ENCODE data around the gene MTAP. TPM values are rescaled to one million over a fixed set of nuclear protein-coding genes. Genes with fewer than 3 reads are reported as not detected.

MTAP gene
- total and polyA plus RNA-seq, 9 of the 15 experiments (the other 6 are each of a cell fraction or from before 2014, with no cell fraction given), result 0.07 TPM; not detected in 8

GRCh38 chr9:21901546-21901945, 99.1 kb downstream of the MTAP start:
- WGBS (ENCODE audit: insufficient coverage, low coverage, missing lambda C conversion rate), result no CpG with 5 or more reads among the region's 1 CpG
- in situ Hi-C loops (cut with MboI), result no loop called here
- Histone ChIP-seq H3K9me1 (ENCODE audit: control insufficient read depth, insufficient read depth, low read length) (no peaks in the 10 kb centered on the region), H3K36me3 (ENCODE audit: control insufficient read depth, insufficient read depth, low read length) (no peaks in the 10 kb centered on the region), H3K9ac (ENCODE audit: insufficient read depth in 1 of 2, low read depth in 2 of 2, low read length in 2 of 2) (no peak overlapping the region), H3K4me2 (ENCODE audit: insufficient read depth, low read length) (no peak overlapping the region), H3K4me1 (replicated peaks in 1 of 2; ENCODE audit: control insufficient read depth in 2 of 2, insufficient read depth in 2 of 2, low read length in 2 of 2) (no peaks in the 10 kb centered on the region), H3K27ac (ENCODE audit: extremely low read depth, low read depth, low read length) (no peak overlapping the region), H3K9me3 (replicated peaks; ENCODE audit: control insufficient read depth, insufficient read depth, low read depth, low read length) (no peaks in the 10 kb centered on the region), H3K79me2 (ENCODE audit: control insufficient read depth, insufficient read depth, low read length) (no peaks in the 10 kb centered on the region), H4K20me1 (replicated peaks; ENCODE audit: control insufficient read depth, insufficient read depth, low read length) (no peaks in the 10 kb centered on the region), H2AFZ (ENCODE audit: low read depth, low read length) (no peak overlapping the region), H3K27me3 (ENCODE audit: control insufficient read depth in 2 of 2, insufficient read depth in 2 of 2, low read length in 2 of 2) (no peaks in the 10 kb centered on the region), H3K4me3 (no peak overlapping the region)
- TF ChIP-seq RUNX1 (IDR thresholded peaks at IDR 0.05; ENCODE audit: low read depth) (no peak), ZNF592 (IDR thresholded peaks at IDR 0.05) (no peak), MAFG (tag; conservative IDR thresholded peaks at IDR 0.05) (no peak), ELF4 (CRISPR knock-in tag; IDR thresholded peaks at IDR 0.05) (no peak), CREB5 (CRISPR knock-in tag; IDR thresholded peaks at IDR 0.05) (no peak), UBTF (IDR thresholded peaks at IDR 0.05; ENCODE audit: borderline replicate concordance in 1 of 2, low read depth in 2 of 2, low read length in 2 of 2) (no peak), TCF15 (CRISPR knock-in tag; IDR thresholded peaks at IDR 0.05) (no peak), GABPA (tag; conservative IDR thresholded peaks at IDR 0.05; ENCODE audit: low read depth) (no peak), DDX20 (tag; IDR thresholded peaks at IDR 0.05; ENCODE audit: low read depth) (no peak), TRIM25 (IDR thresholded peaks at IDR 0.05; ENCODE audit: borderline replicate concordance) (no peak), IFI16 (CRISPR knock-in tag; IDR thresholded peaks at IDR 0.05) (no peak)
- FAIRE-seq (no peak), ATAC-seq (no peak), DNase-seq (ENCODE audit: extremely low read depth in 1 of 4, low spot score in 3 of 4) (no peak)
- ChIA-PET POLR2A (no interaction called here), CTCF (ENCODE audit: low intra/inter-chr PET ratio) (no interaction called here)
- intact Hi-C loops (cut with micrococcal nuclease), result no loop called here
- BruUV-seq (replicated peaks), result no TSS peak
